ENCODE measurements around the gene CPEB3.

Gene CPEB3

GRCh38 chr10:92082583-92083280 is 208.1 kb downstream of the CPEB3 start:
- no peak overlapping the region for H3K27ac ChIP-seq
- TF ChIP-seq CTCF (IDR thresholded peaks at IDR 0.05) = no peak
- DNase-seq (ENCODE audit: low spot score) = no peak
- H3K4me3 ChIP-seq = no peak overlapping the region

DNA sequence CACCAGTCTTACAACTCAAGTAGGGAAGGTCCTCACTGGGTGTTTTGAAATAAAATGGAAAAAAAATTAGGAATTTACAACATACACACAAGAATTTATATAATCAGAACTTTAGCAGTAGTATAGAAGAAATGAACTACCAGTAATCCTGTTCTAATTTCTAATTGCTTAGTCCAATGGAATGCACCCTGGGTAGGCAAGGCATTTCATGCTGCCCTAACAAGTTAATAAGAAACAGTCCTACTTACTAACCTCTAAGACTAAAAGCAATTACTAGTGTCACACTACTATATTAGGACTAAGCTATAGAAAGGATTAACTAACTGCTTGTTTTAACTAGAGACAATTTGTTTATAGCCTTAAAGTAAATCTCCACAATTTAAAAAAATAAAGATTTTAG is 209.2 kb downstream of the CPEB3 start:
- Histone ChIP-seq H3K4me3 (no peak overlapping the region), H3K27ac (no peak overlapping the region)
- TF ChIP-seq CTCF (IDR thresholded peaks at IDR 0.05) = no peak
- no peak for DNase-seq (ENCODE audit: low spot score)

- Histone ChIP-seq H3K27ac (no peak overlapping the region), H3K4me3 (no peak overlapping the region)
- no peak for TF ChIP-seq CTCF (IDR thresholded peaks at IDR 0.05)
- no peak for DNase-seq (ENCODE audit: low spot score)
These were observed 210.6 kb downstream of the CPEB3 start for GRCh38 chr10:92080244-92080643.

DNA sequence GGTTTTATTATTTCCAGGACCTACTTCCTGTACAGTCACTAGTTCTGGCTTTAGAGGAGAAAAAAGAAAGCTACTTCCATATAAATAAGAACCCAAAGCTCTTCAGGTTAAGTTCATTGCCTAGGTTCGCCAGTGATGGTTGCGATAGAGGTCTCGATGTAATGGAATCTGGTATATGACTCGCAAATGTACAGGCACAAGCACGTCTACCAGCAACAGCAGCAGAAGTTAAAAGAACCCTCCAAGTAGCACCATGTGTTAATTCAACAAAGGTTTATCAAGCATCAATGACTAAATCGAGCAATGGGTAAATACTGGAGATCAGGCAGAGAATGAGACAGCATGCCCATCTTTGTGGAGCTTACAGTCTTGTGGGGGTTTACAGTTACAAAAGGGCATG is 211.9 kb downstream of the CPEB3 start:
- Histone ChIP-seq H3K27ac (no peak overlapping the region), H3K4me3 (no peak overlapping the region)
- no peak for DNase-seq (ENCODE audit: low spot score)
- TF ChIP-seq CTCF (IDR thresholded peaks at IDR 0.05) = no peak

GRCh38 chr10:92076722-92077121 is 214.2 kb downstream of the CPEB3 start:
- TF ChIP-seq CTCF (IDR thresholded peaks at IDR 0.05) = no peak
- no peak overlapping the region for H3K27ac ChIP-seq
- no peak overlapping the region for H3K4me3 ChIP-seq
- DNase-seq (ENCODE audit: low spot score) = no peak

DNA sequence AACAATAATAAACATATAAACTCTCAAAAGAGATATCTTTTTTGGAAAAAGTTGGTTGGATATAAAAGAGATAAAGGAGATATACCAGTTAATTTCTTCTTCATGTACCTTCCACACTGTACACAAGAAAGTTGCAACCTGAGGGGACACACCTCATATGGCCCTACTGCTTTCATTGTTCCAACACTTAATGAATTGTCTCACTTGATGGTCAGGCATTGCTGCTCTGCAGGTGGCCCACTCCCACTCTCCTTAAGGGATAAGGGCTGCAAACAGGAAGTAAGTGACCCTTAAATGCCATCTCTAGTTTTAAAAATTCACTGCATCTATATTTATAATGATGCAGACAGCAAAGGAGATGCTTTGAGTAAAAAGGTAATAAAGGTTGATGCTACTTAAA is 215.0 kb downstream of the CPEB3 start:
- no peak for TF ChIP-seq CTCF (IDR thresholded peaks at IDR 0.05)
- Histone ChIP-seq H3K4me3 (no peak overlapping the region), H3K27ac (no peak overlapping the region)
- DNase-seq (ENCODE audit: low spot score) = no peak

GRCh38 chr10:92074126-92074887 is 216.6 kb downstream of the CPEB3 start:
- Histone ChIP-seq H3K27ac (no peak overlapping the region), H3K4me3 (no peak overlapping the region)
- no peak for TF ChIP-seq CTCF (IDR thresholded peaks at IDR 0.05)
- DNase-seq (ENCODE audit: low spot score) = no peak
